HK-2 (cell line): Measurements from ENCODE around the gene EYA4.

Experiments used
- DNase-seq: peaks from one replicate; pipeline ENCODE4 v3.0.0-alpha.2; 2018; ENCODE audit not compliant: unreplicated experiment

Gene EYA4

GRCh38 chr6:133348846-133349245, 107.7 kb downstream of the EYA4 start:
- DNase-seq: no peak

DNA sequence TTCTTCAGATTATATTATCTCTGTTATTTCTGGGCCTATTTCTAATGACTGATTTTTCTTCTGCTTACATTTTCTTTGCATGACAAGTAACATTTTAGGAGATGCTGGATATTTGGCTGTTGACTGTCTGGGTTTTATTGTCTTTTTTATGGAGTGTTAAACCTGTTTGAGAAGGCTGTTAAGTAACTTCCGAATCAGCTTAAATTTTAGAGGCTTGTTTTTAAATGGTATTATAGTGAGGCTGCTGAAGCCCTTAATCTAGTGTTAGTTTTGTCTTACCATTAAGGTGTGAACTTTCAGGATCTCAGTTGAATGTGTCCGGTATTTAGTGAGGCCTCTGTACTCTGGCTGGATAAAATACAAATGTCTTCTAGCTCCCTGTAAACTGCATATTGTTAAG, 109.8 kb downstream of the EYA4 start:
- no peak for DNase-seq

- DNase-seq: no peak
These were observed 110.9 kb downstream of the EYA4 start for GRCh38 chr6:133352046-133352445.

GRCh38 chr6:133353061-133353460, 111.9 kb downstream of the EYA4 start:
- DNase-seq: no peak

DNA sequence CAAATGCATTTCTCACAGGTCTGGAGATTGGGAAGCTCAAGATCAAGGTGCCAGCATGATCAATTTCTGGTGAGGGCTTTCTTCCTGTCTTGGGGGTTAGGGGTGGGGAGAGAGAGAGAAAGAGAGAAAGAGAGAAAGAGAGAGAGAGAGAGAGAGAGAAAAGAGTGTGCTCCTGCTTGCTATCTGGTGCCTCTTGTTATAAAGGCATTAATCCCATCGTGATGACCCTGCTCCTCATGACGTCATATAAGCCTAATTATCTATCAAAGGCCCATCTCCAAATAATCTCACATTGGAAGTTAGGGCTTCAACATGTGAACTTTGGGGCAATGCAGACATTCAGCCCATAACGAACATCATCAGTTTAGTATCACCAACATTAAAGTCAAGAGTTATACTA, 114.8 kb downstream of the EYA4 start:
- DNase-seq: no peak

- no peak for DNase-seq
These were observed 117.5 kb downstream of the EYA4 start for GRCh38 chr6:133358574-133359150.

GRCh38 chr6:133359256-133359655, 118.1 kb downstream of the EYA4 start:
- no peak for DNase-seq

DNA sequence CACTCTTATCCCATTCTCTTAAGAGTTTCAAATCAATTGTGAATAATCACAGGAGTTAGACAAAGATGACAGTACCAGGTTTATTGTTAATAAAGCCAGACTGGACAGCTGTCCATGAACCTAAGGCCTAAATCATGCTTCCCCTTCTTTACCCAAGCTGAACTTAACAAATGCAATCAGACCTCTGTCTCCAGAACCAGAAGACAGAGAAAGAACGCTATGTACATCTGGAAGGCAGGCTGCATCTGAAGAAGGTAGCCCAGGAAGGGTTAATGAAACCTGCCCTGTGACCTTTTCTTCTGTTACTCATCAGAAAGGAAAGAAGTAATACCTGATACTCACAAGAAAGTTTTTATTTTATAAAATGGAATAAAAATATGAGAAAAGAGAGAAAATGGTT, 118.6 kb downstream of the EYA4 start:
- no peak for DNase-seq

DNA sequence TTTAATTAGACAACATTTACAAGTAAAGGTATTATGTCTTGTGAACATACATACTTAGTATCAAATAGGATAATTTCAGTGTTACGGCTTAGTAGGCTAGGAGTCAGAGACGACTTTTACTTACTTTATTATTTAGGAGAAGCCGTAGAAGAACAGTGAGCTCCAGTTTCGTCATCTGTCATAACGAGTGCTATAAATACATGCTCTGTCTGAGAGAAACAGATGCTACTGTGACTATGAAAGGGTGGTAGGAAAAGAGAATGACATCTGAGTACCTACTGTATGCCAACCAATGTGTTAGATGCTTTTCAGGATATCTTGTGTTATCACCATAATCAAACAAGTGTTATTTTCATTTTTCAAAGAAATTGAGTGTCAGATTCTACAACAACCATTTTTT, 119.0 kb downstream of the EYA4 start:
- DNase-seq: no peak

GRCh38 chr6:133362813-133363212, 121.7 kb downstream of the EYA4 start:
- no peak for DNase-seq

DNA sequence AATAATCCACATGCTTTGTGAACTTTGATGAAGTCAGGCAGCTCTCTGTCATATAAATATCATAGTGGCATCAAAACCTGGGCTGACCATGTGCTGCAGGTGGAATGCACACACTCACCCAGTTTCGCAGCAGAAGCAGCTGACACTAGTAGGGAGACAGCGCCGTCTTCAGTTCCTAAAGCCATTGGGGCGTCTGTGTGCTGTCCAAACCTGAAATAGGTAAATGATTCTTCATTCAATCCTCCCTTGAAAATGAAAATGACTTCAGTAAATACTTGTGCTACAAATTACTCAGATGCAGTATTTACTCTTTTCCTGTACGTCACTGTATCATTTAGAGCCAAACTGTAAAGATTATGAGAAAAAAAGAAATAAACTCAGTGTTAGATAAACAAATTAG, 127.5 kb downstream of the EYA4 start:
- DNase-seq: no peak

DNA sequence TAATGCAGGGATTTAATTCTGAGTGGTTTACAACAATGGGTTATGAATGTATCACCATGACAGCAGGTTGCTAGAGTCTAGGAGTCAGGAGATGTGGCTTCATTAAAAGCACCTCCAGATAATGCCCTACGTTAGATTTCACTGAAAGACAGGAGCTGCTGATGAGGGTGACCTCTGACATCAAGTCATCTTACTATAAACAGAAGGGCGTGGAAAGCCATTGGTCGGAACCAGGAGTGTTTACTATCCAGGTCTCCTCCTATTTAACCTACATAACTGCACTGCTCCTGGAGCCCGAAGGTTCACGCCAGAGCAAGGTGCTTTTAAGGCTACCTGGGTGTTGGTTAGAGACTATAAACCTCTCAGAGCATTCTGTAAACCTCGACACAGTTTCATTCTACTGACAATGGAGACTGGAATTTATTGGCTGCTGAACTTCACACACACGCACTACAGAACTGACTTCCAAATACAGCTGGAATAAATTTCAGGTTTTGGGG, 128.7 kb downstream of the EYA4 start:
- DNase-seq: no peak

DNA sequence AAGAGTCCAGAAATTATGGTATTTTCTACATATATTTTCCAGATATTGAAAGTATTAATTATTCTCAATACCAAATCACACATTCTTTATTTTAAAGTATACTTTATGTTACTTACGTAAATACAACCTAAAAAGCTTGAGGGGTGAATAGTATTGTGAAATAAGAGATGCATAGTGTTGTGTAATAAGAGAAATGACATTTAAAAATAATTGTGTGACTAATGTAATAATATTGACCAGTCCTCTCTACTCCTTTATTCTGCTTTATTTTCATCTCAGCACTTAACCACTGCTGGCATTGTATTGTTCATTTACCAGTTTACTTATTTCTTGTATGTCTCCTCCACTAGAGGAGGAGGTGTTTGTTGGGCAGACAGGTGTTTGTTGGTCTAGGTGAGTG, 135.6 kb downstream of the EYA4 start:
- no peak for DNase-seq

DNA sequence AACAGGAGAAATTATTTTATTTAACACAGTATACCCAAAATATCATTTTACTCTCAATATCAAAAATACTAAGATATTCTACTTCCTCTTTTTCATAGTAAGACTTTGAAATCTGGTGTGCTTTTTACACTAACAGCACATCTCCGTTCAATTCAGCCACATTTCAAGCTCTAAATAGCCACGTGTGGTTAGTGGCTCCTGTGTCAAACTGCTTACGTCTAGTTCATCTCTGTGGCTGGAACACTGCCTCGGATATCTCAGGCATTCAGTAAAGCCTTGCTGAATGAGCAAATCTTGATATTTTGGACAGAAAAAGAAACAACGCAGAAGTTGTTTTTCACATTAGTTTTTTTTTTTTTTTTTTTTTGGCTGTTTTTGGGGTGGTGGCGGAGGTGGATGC, 136.1 kb downstream of the EYA4 start:
- DNase-seq: no peak

DNA sequence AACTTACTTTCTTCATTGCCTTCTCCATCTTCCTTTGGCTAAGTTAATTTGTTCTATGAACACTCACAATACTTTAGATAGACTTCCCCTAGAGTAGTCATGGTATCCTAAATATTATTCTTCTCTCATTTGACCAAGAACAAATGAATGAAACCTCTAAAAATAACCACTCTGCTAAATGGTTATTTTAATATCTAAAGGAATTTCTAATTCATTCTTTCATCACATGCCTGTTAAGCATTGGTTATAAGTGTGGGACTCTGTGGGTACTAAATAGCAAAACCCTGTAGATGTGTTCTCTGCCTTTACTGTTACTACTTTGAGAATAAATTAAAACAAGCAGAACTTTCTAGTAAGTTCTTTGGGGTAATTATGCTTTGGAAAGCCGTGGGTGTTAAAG, 138.9 kb downstream of the EYA4 start:
- no peak for DNase-seq

- DNase-seq: no peak
These were observed 139.6 kb downstream of the EYA4 start for GRCh38 chr6:133380723-133381122.

DNA sequence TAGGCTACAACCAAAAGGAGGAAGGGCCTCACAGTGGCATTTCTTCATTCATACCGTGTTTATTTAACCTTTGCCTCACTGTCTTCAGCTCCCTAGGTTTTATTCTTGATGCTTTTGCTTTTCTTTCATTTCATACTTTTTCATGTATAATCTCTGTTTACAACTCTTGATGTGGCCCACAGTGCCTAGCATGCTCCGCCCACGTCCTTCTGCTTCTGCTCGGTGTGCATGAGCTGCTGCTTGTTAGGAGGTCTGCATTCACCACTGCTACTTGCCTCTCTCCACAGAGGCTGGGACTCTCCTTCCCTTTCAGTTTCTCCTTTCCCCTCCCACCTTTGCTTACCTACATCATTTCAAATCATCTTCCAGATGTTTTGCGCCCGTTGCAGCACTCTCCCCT, 147.6 kb downstream of the EYA4 start:
- no peak for DNase-seq

DNA sequence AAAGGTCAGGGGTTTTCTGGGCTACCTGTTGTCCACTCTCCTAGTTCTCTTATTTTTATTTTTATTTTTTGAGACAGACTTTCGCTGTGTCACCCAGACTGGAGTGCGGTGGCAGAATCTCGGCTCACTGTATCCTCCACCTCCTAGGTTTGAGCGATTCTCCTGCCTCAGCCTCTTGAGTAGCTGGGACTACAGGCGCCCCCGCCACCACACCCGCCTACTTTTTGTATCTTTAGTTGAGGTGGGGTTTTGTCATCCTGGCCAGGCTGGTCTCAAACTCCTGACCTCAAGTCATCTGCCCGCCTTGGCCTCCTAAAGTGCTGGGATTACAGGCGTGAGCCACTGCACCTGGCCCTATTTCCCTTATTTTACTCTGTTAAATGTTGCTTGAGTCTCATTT, 149.0 kb downstream of the EYA4 start:
- DNase-seq: no peak

- no peak for DNase-seq
These were observed 150.9 kb downstream of the EYA4 start for GRCh38 chr6:133392015-133392414.

DNA sequence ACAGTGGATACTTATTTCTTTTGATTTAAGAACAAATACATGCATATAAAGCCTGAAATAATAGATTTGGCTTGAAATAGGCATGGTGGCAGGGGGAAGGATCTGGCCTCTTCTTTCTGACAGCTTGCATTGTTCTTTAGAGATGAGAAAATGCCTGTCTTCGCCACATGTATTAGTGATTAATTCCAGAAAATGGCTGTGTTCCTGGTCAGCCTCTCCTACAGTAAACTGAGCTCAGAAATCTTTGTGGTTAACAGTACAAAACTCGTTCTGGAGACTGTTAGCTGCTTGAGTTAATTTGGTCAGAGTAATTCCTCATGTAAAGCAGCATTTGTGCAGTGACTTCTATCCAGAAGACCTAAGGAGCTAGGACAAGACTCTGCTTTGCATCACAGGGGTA, 151.5 kb downstream of the EYA4 start:
- DNase-seq: no peak

- no peak for DNase-seq
These were observed 152.7 kb downstream of the EYA4 start for GRCh38 chr6:133393891-133394290.

DNA sequence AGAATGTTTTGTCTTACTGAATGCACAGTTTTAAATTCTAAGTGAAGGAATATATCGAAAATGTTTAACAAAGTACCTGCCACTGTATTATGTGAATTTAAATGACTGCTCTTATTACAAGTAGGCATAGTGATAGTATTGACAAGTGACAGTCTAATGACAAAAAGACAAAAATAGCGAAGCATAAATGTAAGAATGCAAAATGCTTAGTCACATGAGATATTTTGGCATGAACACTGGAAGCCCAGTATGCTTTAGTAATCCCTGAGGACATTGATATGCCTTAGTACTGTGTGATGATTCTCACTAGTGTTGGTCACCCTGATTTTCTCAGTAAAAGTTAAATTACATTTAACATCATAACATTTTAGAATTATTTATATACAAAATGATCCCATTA, 153.5 kb downstream of the EYA4 start:
- DNase-seq: no peak

DNA sequence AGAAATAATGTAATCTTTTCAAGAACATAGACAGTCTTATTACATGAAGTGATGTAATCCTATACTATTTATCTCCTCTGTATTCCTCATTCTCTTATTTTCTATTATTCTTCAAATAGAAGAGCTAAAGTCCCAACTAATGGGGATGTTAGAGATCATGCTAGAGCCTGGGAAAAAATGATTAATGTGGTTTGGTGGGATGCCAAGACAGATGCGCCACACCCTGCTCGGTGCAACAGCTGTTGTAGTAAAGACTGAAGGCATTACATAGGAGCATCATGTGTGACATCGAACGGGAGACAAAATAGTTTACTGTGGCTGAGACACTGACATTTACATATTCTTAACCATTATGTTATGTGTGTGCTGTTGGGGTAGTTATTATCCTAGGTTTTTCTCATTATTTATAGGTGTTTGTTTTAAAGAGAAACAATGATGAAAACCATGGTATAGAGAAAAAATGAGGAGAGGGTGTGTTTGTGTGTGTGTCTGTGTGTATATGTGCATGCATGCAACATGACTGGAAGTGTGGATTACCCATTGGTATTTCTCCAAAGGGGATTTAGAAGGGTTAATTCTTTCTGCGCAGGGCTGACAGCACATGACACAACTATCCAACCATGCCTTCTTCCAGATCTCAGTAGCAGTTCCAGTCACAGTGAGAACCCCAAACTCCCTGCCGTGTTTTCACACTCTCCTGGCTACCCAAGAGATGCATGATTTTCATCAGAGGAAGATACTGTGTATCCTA, 155.3 kb downstream of the EYA4 start:
- no peak for DNase-seq

- DNase-seq: no peak
These were observed 155.8 kb downstream of the EYA4 start for GRCh38 chr6:133396984-133397348.
